ENCODE data around the gene BPIFB2.

The BPIFB2 gene

GRCh38 chr20:32977281-32978008, 30.1 kb upstream of the BPIFB2 start:
- no peak overlapping the region for H3K4me3 ChIP-seq (replicated peaks; ENCODE audit: low read depth, low read length)
- no peak for TF ChIP-seq CTCF (IDR thresholded peaks at IDR 0.05; ENCODE audit: low read length, missing control alignments)
- DNase-seq (ENCODE audit: low read depth): no peak

- TF ChIP-seq CTCF (IDR thresholded peaks at IDR 0.05; ENCODE audit: low read length, missing control alignments): no peak
- no peak for DNase-seq (ENCODE audit: low read depth)
- no peak overlapping the region for H3K4me3 ChIP-seq (replicated peaks; ENCODE audit: low read depth, low read length)
Measured at GRCh38 chr20:32978009-32978335, 29.5 kb upstream of the BPIFB2 start.

- DNase-seq (ENCODE audit: low read depth): no peak
- TF ChIP-seq CTCF (IDR thresholded peaks at IDR 0.05; ENCODE audit: low read length, missing control alignments): no peak
- H3K4me3 ChIP-seq (replicated peaks; ENCODE audit: low read depth, low read length): no peak overlapping the region
Measured at GRCh38 chr20:32979201-32979998, 28.1 kb upstream of the BPIFB2 start.

- DNase-seq (ENCODE audit: low read depth): no peak
- no peak for TF ChIP-seq CTCF (IDR thresholded peaks at IDR 0.05; ENCODE audit: low read length, missing control alignments)
Measured at GRCh38 chr20:32980131-32980941, 27.2 kb upstream of the BPIFB2 start.

GRCh38 chr20:32980990-32981389, 26.5 kb upstream of the BPIFB2 start:
- TF ChIP-seq CTCF (IDR thresholded peaks at IDR 0.05; ENCODE audit: low read length, missing control alignments): no peak
- no peak for DNase-seq (ENCODE audit: low read depth)

More at GRCh38 chr20:32980131-32980941, 27.2 kb upstream of the BPIFB2 start:
- H3K4me3 ChIP-seq (replicated peaks; ENCODE audit: low read depth, low read length): no peak overlapping the region

GRCh38 chr20:32982617-32983458, 24.7 kb upstream of the BPIFB2 start:
- TF ChIP-seq CTCF (IDR thresholded peaks at IDR 0.05; ENCODE audit: low read length, missing control alignments): no peak
- DNase-seq (ENCODE audit: low read depth): no peak
- H3K4me3 ChIP-seq (replicated peaks; ENCODE audit: low read depth, low read length): no peak overlapping the region

More at GRCh38 chr20:32980990-32981389, 26.5 kb upstream of the BPIFB2 start:
- no peak overlapping the region for H3K4me3 ChIP-seq (replicated peaks; ENCODE audit: low read depth, low read length)

All from fibroblast of pulmonary artery (primary cell).